SK-N-SH (cell line): ENCODE results near the gene EVC2. TPM values are rescaled to one million over a fixed set of nuclear protein-coding genes. Genes with fewer than 3 reads are reported as not detected.

Source experiments
- CTCF ChIA-PET: fragments of 300-600, 350-600 bp; formaldehyde crosslinking; extraction: SDS; loops from one replicate; lab custom pipeline; 2021; lab: Yijun Ruan, JAX
- POLR2A ChIA-PET: fragments of 350-600 bp; sonication (Branson Sonifier 250); formaldehyde crosslinking; extraction: SDS; loops from one replicate; lab custom pipeline; 2020; ENCODE audit warnings: antibody characterized with exemption, inconsistent platforms; lab: Yijun Ruan, JAX
- DNase-seq: peaks from one replicate; pipeline ENCODE4 v3.0.0; 2012
- H2AFZ ChIP-seq: fragments of 200-600 bp; sonication (generic); 2 replicates; pipeline ENCODE4 v1.8.1; 2016; ENCODE audit warnings: antibody characterized with exemption, mild to moderate bottlenecking, low read depth
- H3F3A ChIP-seq: fragments of 200-600 bp; sonication (generic); replicated peaks from 2 replicates; pipeline ENCODE3; 2016; ENCODE audit warnings: antibody characterized with exemption, mild to moderate bottlenecking; ENCODE audit not compliant: insufficient read depth
- H3K27ac ChIP-seq, 2 experiments: fragments of 200-500 bp in 1 of 2; fragments of 200-600 bp in 1 of 2; sonication (Bioruptor generic) in 1 of 2; sonication (generic), shearing (Covaris generic) in 1 of 2; 2 replicates each; pipeline versions ENCODE4 v1.5.1 to v1.6.1; 2014 to 2016; ENCODE audit warnings: low read depth in 2 of 2, inconsistent platforms in 1 of 2, low read length in 1 of 2, mild to moderate bottlenecking in 1 of 2, mixed read lengths in 1 of 2
- H3K27me3 ChIP-seq: fragments of 200-600 bp; sonication (generic), shearing (Covaris generic); 2 replicates; pipeline ENCODE4 v1.6.1; 2016; ENCODE audit warnings: mixed run types; ENCODE audit not compliant: insufficient read depth
- H3K36me3 ChIP-seq, 2 experiments: fragments of 200-500 bp in 1 of 2; fragments of 200-600 bp in 1 of 2; sonication (Bioruptor generic) in 1 of 2; sonication (generic) in 1 of 2; replicated peaks in 1 of 2; 2 replicates each; pipeline versions ENCODE3 to v1.5.1; 2014 to 2016; ENCODE audit warnings: low read length in 1 of 2, mild to moderate bottlenecking in 1 of 2; ENCODE audit not compliant: insufficient read depth in 2 of 2, control insufficient read depth in 1 of 2
- H3K4me1 ChIP-seq, 2 experiments: fragments of 200-500 bp in 1 of 2; fragments of 200-600 bp in 1 of 2; sonication (Bioruptor generic) in 1 of 2; sonication (generic), shearing (Covaris generic) in 1 of 2; 2 replicates each; pipeline versions ENCODE4 v1.5.1 to v1.6.1; 2014 to 2016; ENCODE audit warnings: low read depth in 1 of 2, low read length in 1 of 2, mixed run types in 1 of 2; ENCODE audit not compliant: insufficient read depth in 2 of 2, control insufficient read depth in 1 of 2
- H3K4me2 ChIP-seq: fragments of 200-600 bp; sonication (generic), shearing (Covaris generic); 2 replicates; pipeline ENCODE4 v1.6.1; 2017; ENCODE audit warnings: mixed run types
- H3K4me3 ChIP-seq, 2 experiments: fragments of 200-500 bp in 1 of 2; fragments of 200-600 bp in 1 of 2; sonication (Bioruptor generic) in 1 of 2; sonication (generic), shearing (Covaris generic) in 1 of 2; 2 replicates each; pipeline versions ENCODE4 v1.5.1 to v1.8.1; 2014 to 2016; ENCODE audit warnings: low read depth in 2 of 2, inconsistent platforms in 1 of 2, low read length in 1 of 2, mild to moderate bottlenecking in 1 of 2, mixed read lengths in 1 of 2, moderate library complexity in 1 of 2
- H3K79me2 ChIP-seq: fragments of 200-600 bp; sonication (generic); 2 replicates; pipeline ENCODE4 v1.8.1; 2017; ENCODE audit warnings: mild to moderate bottlenecking; ENCODE audit not compliant: insufficient read depth
- H3K9ac ChIP-seq: fragments of 200-600 bp; sonication (generic); 2 replicates; pipeline ENCODE4 v1.6.1; 2017; ENCODE audit warnings: mixed run types
- H3K9me2 ChIP-seq: fragments of 200-600 bp; sonication (generic); 2 replicates; pipeline ENCODE4 v1.6.1; 2017; ENCODE audit warnings: mixed run types
- H3K9me3 ChIP-seq: fragments of 200-600 bp; sonication (generic); 2 replicates; pipeline ENCODE4 v1.6.1; 2017; ENCODE audit warnings: mixed run types, mild to moderate bottlenecking, moderate library complexity
- H4K20me1 ChIP-seq: fragments of 200-600 bp; sonication (generic); 2 replicates; pipeline ENCODE4 v1.6.1; 2017; ENCODE audit warnings: mild to moderate bottlenecking, mixed run types; ENCODE audit not compliant: insufficient read depth
- CHD2 ChIP-seq: fragments of 150-350 bp; IDR thresholded peaks from 2 replicates; pipeline ENCODE4 v1.6.1; 2018; ENCODE audit warnings: low read length; ENCODE audit not compliant: partially characterized antibody
- ELF1 ChIP-seq: IDR thresholded peaks from 2 replicates; pipeline ENCODE4 v1.4.0; 2012
- EP300 ChIP-seq, 2 experiments: IDR thresholded peaks; 2 replicates each; pipeline versions ENCODE4 v1.4.0 to v1.6.1; 2012; ENCODE audit warnings: borderline replicate concordance in 1 of 2, low read depth in 1 of 2, low read length in 1 of 2
- EZH2phosphoT487 ChIP-seq: fragments of 200-600 bp; sonication (generic); IDR thresholded peaks from 2 replicates; pipeline ENCODE4 v1.6.1; 2017; ENCODE audit warnings: low read depth, mixed run types, mild to moderate bottlenecking, antibody characterized with exemption, moderate library complexity, borderline replicate concordance
- FOXM1 ChIP-seq: IDR thresholded peaks from 2 replicates; pipeline ENCODE4 v1.4.0; 2012; ENCODE audit warnings: low read depth, mild to moderate bottlenecking
- GABPA ChIP-seq: IDR thresholded peaks from 2 replicates; pipeline ENCODE4 v1.4.0; 2012; ENCODE audit warnings: low read depth, mild to moderate bottlenecking
- JUND ChIP-seq: IDR thresholded peaks from 2 replicates; pipeline ENCODE4 v1.4.0; 2012
- POLR2AphosphoS5 ChIP-seq: IDR thresholded peaks from 2 replicates; pipeline ENCODE4 v1.6.1; 2012; ENCODE audit warnings: low read depth, low read length
- RCOR1 ChIP-seq: fragments of 150-350 bp; IDR thresholded peaks from 2 replicates; pipeline ENCODE4 v1.6.1; 2017; ENCODE audit warnings: antibody characterized with exemption, low read length
- SIN3A ChIP-seq: IDR thresholded peaks from 2 replicates; pipeline ENCODE4 v1.6.1; 2012; ENCODE audit warnings: low read depth, mild to moderate bottlenecking, low read length, moderate library complexity, borderline replicate concordance
- TAF1 ChIP-seq: IDR thresholded peaks from 2 replicates; pipeline ENCODE4 v1.6.1; 2012; ENCODE audit warnings: low read depth, mild to moderate bottlenecking, low read length, moderate library complexity, borderline replicate concordance
- TEAD4 ChIP-seq: IDR thresholded peaks from 2 replicates; pipeline ENCODE4 v1.4.0; 2012; ENCODE audit warnings: mild to moderate bottlenecking, borderline replicate concordance; ENCODE audit not compliant: insufficient read depth
- USF1 ChIP-seq: IDR thresholded peaks from 2 replicates; pipeline ENCODE4 v1.4.0; 2012; ENCODE audit warnings: low read depth, borderline replicate concordance
- USF2 ChIP-seq: fragments of 150-350 bp; IDR thresholded peaks from 2 replicates; pipeline ENCODE4 v1.6.1; 2017; ENCODE audit warnings: antibody characterized with exemption, low read length, low read depth, borderline replicate concordance
- YY1 ChIP-seq: IDR thresholded peaks from 2 replicates; pipeline ENCODE4 v1.4.0; 2012; ENCODE audit warnings: low read depth, mild to moderate bottlenecking
- WGBS: methylation state at CpG from one replicate; pipeline ENCODE4 v1.1.6; 2017; ENCODE audit warnings: low lambda C conversion rate; 5-methylcytosine and 5-hydroxymethylcytosine counted together
- polyA plus RNA-seq, 3 experiments: library from polyadenylated mRNA; depleted of rRNA; stranded (reverse); fragments of >200 nt; gene quantifications; 2 replicates each; pipeline ENCODE4 v1.2.3, GENCODE V29; 2012

The EVC2 gene
- polyA plus RNA-seq, 1 of the 3 experiments (the other 2 are of a cell fraction), result not detected

GRCh38 chr4:5544762-5545161 lies 163.6 kb downstream of the EVC2 start:
- WGBS, result 5% methylated on average over 5 of the region's 5 CpGs
- Histone ChIP-seq H3K27ac (no peak overlapping the region), H3K4me3 (no peak overlapping the region), H3K36me3 (no peaks in the 10 kb centered on the region), H3K27me3 (no peaks in the 10 kb centered on the region), H2AFZ (no peak overlapping the region), H3K9ac (no peak overlapping the region), H4K20me1 (no peaks in the 10 kb centered on the region), H3K4me2 (no peak overlapping the region), H3K9me3 (no peaks in the 10 kb centered on the region), H3F3A (no peaks in the 10 kb centered on the region), H3K4me1 (no peaks in the 10 kb centered on the region), H3K9me2 (no peaks in the 10 kb centered on the region), H3K79me2 (no peaks in the 10 kb centered on the region)
- ChIA-PET CTCF (no interaction called here), POLR2A (interaction anchor here (0.7 kb wide), 1 partner anchor 88 kb away, joined by 3 read pairs; no protein-coding TSS in a partner anchor)
- no peak for TF ChIP-seq YY1
- no peak for TF ChIP-seq EZH2phosphoT487
- no peak for TF ChIP-seq USF1
- no peak for TF ChIP-seq JUND
- TF ChIP-seq TEAD4, result no peak
- no peak for DNase-seq

- no peak for DNase-seq
- Histone ChIP-seq H3K27me3 (no peaks in the 10 kb centered on the region), H3K9me3 (no peaks in the 10 kb centered on the region), H3K79me2 (no peaks in the 10 kb centered on the region), H3K9ac (no peak overlapping the region), H3F3A (no peaks in the 10 kb centered on the region)
- 22% methylated on average over 7 of the region's 8 CpGs for WGBS
- TF ChIP-seq CHD2, result no peak
- no peak for TF ChIP-seq FOXM1
- no peak for TF ChIP-seq EZH2phosphoT487
- TF ChIP-seq ELF1, result no peak
- TF ChIP-seq USF2, result no peak
- no peak for TF ChIP-seq GABPA
- no peak for TF ChIP-seq TAF1
- no peak for TF ChIP-seq RCOR1
- no peak for TF ChIP-seq SIN3A
- TF ChIP-seq POLR2AphosphoS5, result no peak
- TF ChIP-seq JUND, result no peak
- TF ChIP-seq EP300 (IDR thresholded peaks at IDR 0.05; ENCODE audit: borderline replicate concordance in 1 of 2, low read depth in 1 of 2, low read length in 1 of 2), result no peak
- TF ChIP-seq, all 33 proteins: peak for 0
- no peak overlapping the region for H3K4me3 ChIP-seq
- H3K36me3 ChIP-seq, result no peaks in the 10 kb centered on the region
- no peaks in the 10 kb centered on the region for H3K9me2 ChIP-seq
- ChIA-PET POLR2A (no interaction called here), CTCF (no interaction called here)
- H3K27ac ChIP-seq, result no peak overlapping the region
- H3K4me1 ChIP-seq, result no peaks in the 10 kb centered on the region
- H2AFZ ChIP-seq, result no peak overlapping the region
- no peaks in the 10 kb centered on the region for H4K20me1 ChIP-seq
- no peak overlapping the region for H3K4me2 ChIP-seq
Observed at GRCh38 chr4:5543681-5544080, 164.7 kb downstream of the EVC2 start.
